22Rv1 (cell line): Measurements from ENCODE around the gene TMC6.

Source experiments
- ZFX ChIP-seq: fragments of 450-650 bp; IDR thresholded peaks from 2 replicates; pipeline ENCODE4 v1.6.1; 2017; ENCODE audit warnings: antibody characterized with exemption, borderline replicate concordance
- TF ChIP-seq, protein P1 (sequence below): fragments of 450-650 bp; IDR thresholded peaks from 2 replicates; pipeline ENCODE4 v1.5.1; 2017; ENCODE audit warnings: mild to moderate bottlenecking

DNA sequence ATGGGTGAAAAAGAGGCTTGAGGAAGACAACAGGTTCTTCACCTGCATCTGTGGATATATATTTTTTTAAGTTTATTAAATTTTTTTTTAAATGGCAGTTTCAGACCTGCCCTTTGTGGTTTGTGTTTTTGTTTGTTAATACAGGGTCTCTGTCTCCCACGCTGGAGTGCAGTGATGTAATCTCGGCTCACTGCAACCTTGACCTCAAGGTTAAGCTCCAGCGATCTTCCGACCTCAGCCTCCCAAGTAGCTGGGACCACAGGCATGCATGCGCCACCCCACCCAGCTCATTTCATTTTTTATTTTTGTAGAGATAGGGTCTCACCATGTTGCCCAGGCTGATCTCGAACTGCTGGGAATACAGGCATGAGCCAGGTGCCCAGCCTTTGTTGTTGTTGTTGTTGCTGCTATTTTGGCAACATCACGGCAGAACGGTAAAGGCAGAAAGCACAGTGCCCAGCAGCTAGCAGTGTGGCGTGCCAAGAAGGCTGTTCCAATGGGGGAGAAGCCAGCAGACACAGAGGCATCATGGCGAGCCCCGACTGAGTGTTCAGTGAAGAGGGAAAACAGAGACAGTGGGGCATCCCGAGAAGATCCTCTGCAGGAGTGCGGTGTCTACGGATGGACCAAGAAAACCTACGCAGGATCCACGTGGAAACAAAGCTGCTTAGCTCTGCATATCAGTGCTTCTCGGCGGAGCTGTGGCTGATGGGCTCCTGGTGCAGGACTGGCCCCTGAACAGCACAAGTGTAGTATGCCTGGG lies 19.6 kb downstream of the TMC6 start:
- TF ChIP-seq, protein P1, sequence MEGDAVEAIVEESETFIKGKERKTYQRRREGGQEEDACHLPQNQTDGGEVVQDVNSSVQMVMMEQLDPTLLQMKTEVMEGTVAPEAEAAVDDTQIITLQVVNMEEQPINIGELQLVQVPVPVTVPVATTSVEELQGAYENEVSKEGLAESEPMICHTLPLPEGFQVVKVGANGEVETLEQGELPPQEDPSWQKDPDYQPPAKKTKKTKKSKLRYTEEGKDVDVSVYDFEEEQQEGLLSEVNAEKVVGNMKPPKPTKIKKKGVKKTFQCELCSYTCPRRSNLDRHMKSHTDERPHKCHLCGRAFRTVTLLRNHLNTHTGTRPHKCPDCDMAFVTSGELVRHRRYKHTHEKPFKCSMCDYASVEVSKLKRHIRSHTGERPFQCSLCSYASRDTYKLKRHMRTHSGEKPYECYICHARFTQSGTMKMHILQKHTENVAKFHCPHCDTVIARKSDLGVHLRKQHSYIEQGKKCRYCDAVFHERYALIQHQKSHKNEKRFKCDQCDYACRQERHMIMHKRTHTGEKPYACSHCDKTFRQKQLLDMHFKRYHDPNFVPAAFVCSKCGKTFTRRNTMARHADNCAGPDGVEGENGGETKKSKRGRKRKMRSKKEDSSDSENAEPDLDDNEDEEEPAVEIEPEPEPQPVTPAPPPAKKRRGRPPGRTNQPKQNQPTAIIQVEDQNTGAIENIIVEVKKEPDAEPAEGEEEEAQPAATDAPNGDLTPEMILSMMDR = no peak
- TF ChIP-seq ZFX = no peak
